ENCODE data around the gene CUL4A. TPM values are rescaled to one million over a fixed set of nuclear protein-coding genes. Genes with fewer than 3 reads are reported as not detected.
"Not testable (repeated sequence)": the region's sequence is repeated elsewhere in the genome, so short reads cannot be mapped to it uniquely, and the experiment has no call there.

CUL4A gene
- total and polyA plus RNA-seq, 9 of the 15 experiments (the other 6 are each of a cell fraction or from before 2014, with no cell fraction given): 21.1 to 92.0 (median 63.2) TPM

GRCh38 chr13:113161433-113161832 lies 48.0 kb upstream of the CUL4A start:
- FAIRE-seq: no peak
- H3K79me2 ChIP-seq (ENCODE audit: control insufficient read depth, insufficient read depth, low read length): no peaks in the 10 kb centered on the region
- H3K27me3 ChIP-seq (ENCODE audit: control insufficient read depth in 2 of 2, insufficient read depth in 2 of 2, low read length in 2 of 2): no peaks in the 10 kb centered on the region
- no peak overlapping the region for H3K4me3 ChIP-seq
- H2AFZ ChIP-seq (ENCODE audit: low read depth, low read length): no peak overlapping the region
- no peaks in the 10 kb centered on the region for H3K9me3 ChIP-seq (replicated peaks; ENCODE audit: control insufficient read depth, insufficient read depth, low read depth, low read length)
- H3K4me2 ChIP-seq (ENCODE audit: insufficient read depth, low read length): no peak overlapping the region
- no peaks in the 10 kb centered on the region for H4K20me1 ChIP-seq (replicated peaks; ENCODE audit: control insufficient read depth, insufficient read depth, low read length)
- POLR2A ChIA-PET: interaction anchor here (1.1 kb wide), 1 partner anchor 25 kb away, joined by 3 read pairs; no protein-coding TSS in a partner anchor
- no peaks in the 10 kb centered on the region for H3K36me3 ChIP-seq (ENCODE audit: control insufficient read depth, insufficient read depth, low read length)
- in situ Hi-C loops (cut with MboI): no loop called here
- no TSS peak for BruUV-seq (replicated peaks)
- WGBS (ENCODE audit: insufficient coverage, low coverage, missing lambda C conversion rate): 74% methylated on average over 7 of the region's 16 CpGs
- H3K4me1 ChIP-seq (replicated peaks in 1 of 2; ENCODE audit: control insufficient read depth in 2 of 2, insufficient read depth in 2 of 2, low read length in 2 of 2): peaks cover 3 to 20% of the 10 kb centered on the region in 2 experiments; a peak in 3 of 5 replicates
- peak overlapping the region in 1 of 2 experiments; percentile 17; a peak in 1 of 4 replicates for H3K9ac ChIP-seq (ENCODE audit: insufficient read depth in 1 of 2, low read depth in 2 of 2, low read length in 2 of 2)
- DNase-seq (ENCODE audit: extremely low read depth in 1 of 4, low spot score in 3 of 4): no peak
- CTCF ChIA-PET (ENCODE audit: low intra/inter-chr PET ratio): no interaction called here
- intact Hi-C loops (cut with micrococcal nuclease): no loop called here
- TF ChIP-seq GABPB1 (CRISPR knock-in tag; IDR thresholded peaks at IDR 0.05) (no peak), CBFB (CRISPR knock-in tag; IDR thresholded peaks at IDR 0.05) (no peak), POLR2G (IDR thresholded peaks at IDR 0.05; ENCODE audit: low read depth, low read length) (0 out of 2 replicates have a peak, but pooled peaks have one; percentile 22)
- ATAC-seq: no peak
- no peaks in the 10 kb centered on the region for H3K9me1 ChIP-seq (ENCODE audit: control insufficient read depth, insufficient read depth, low read length)
- no peak overlapping the region for H3K27ac ChIP-seq (ENCODE audit: extremely low read depth, low read depth, low read length)

GRCh38 chr13:113161975-113162374 lies 47.4 kb upstream of the CUL4A start:
- peaks cover 3 to 20% of the 10 kb centered on the region in 2 experiments; a peak in 3 of 5 replicates for H3K4me1 ChIP-seq (replicated peaks in 1 of 2; ENCODE audit: control insufficient read depth in 2 of 2, insufficient read depth in 2 of 2, low read length in 2 of 2)
- CTCF ChIA-PET (ENCODE audit: low intra/inter-chr PET ratio); H3K4me3 ChIP-seq; H3K27me3 ChIP-seq (ENCODE audit: control insufficient read depth in 2 of 2, insufficient read depth in 2 of 2, low read length in 2 of 2); H3K27ac ChIP-seq (ENCODE audit: extremely low read depth, low read depth, low read length); H3K36me3 ChIP-seq (ENCODE audit: control insufficient read depth, insufficient read depth, low read length); H3K4me2 ChIP-seq (ENCODE audit: insufficient read depth, low read length); DNase-seq (ENCODE audit: extremely low read depth in 1 of 4, low spot score in 3 of 4); H2AFZ ChIP-seq (ENCODE audit: low read depth, low read length); in situ Hi-C loops (cut with MboI); FAIRE-seq; POLR2A ChIA-PET; H3K9me1 ChIP-seq (ENCODE audit: control insufficient read depth, insufficient read depth, low read length); BruUV-seq (replicated peaks); ATAC-seq; H3K9ac ChIP-seq (ENCODE audit: insufficient read depth in 1 of 2, low read depth in 2 of 2, low read length in 2 of 2); H3K79me2 ChIP-seq (ENCODE audit: control insufficient read depth, insufficient read depth, low read length); H3K9me3 ChIP-seq (replicated peaks; ENCODE audit: control insufficient read depth, insufficient read depth, low read depth, low read length); intact Hi-C loops (cut with micrococcal nuclease); H4K20me1 ChIP-seq (replicated peaks; ENCODE audit: control insufficient read depth, insufficient read depth, low read length): not testable (repeated sequence)
- WGBS (ENCODE audit: insufficient coverage, low coverage, missing lambda C conversion rate): no CpG with 5 or more reads among the region's 13 CpGs

Data from K562 (cell line).